ENCODE data around the gene ABCC6.

Gene ABCC6

DNA sequence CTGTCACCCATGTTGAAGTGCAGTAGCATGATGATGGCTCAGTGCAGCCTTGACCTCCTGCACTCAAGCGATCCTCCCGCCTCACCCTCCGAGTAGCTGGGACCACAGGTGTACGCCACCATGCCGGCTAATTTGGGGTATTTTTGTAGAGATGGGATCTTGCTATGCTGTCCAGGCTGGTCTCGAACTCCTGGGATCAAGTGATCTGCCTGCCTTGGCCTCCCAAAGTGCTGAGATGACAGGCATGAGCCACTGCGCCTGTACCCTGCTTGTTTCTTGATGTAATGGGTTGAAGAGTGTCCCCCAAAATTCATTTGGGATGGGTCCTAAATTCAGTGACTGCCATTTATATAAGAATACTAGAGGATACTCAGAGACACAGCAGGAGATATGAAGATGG, 57.2 kb downstream of the ABCC6 start:
- no peak overlapping the region for H2BK120ac ChIP-seq (ENCODE audit: low read depth, low read length)
- H3K23ac ChIP-seq (ENCODE audit: low read depth, low read length, poor library complexity), result no peak overlapping the region
- H2BK15ac ChIP-seq (ENCODE audit: low read length), result no peak overlapping the region
- no peak overlapping the region for H3K27ac ChIP-seq (replicated peaks; ENCODE audit: low read length)
- no peak overlapping the region for H3K4me3 ChIP-seq (ENCODE audit: low read length in 2 of 2)
- H4K8ac ChIP-seq (ENCODE audit: low read depth, low read length), result no peak overlapping the region
- H2BK5ac ChIP-seq (ENCODE audit: low read length), result no peak overlapping the region
- H3K4ac ChIP-seq (ENCODE audit: low read length), result no peak overlapping the region
- no peaks in the 10 kb centered on the region for H3K4me1 ChIP-seq (ENCODE audit: control insufficient read depth in 2 of 2, insufficient read depth in 1 of 2, low read depth in 1 of 2, low read length in 2 of 2)
- H4K91ac ChIP-seq (ENCODE audit: low read depth, low read length, poor library complexity), result no peak overlapping the region
- WGBS, 2 donors (ENCODE audit: extremely low coverage in 2 of 2, insufficient read length in 2 of 2, insufficient replicate concordance in 1 of 2), result no CpG with 5 or more reads among the region's 7 CpGs
- no peak overlapping the region for H3K18ac ChIP-seq (ENCODE audit: low read length)
- no peak overlapping the region for H3K9ac ChIP-seq (ENCODE audit: low read depth, low read length, poor library complexity)
- H3K9me3 ChIP-seq (replicated peaks in 1 of 2; ENCODE audit: control insufficient read depth in 2 of 2, insufficient read depth in 1 of 2, low read depth in 1 of 2, low read length in 2 of 2), result peaks cover 7 to 9% of the 10 kb centered on the region in 2 donors
- H2AK5ac ChIP-seq (ENCODE audit: low read depth, low read length), result no peak overlapping the region
- H3K79me1 ChIP-seq (ENCODE audit: low read depth, low read length), result no peaks in the 10 kb centered on the region
- no peak overlapping the region for H3K4me2 ChIP-seq (ENCODE audit: insufficient read depth, low read length, poor library complexity, severe bottlenecking)
- no peak for DNase-seq (ENCODE audit: low spot score)
- H2BK12ac ChIP-seq (ENCODE audit: low read length), result no peak overlapping the region
- no peaks in the 10 kb centered on the region for H3K27me3 ChIP-seq (ENCODE audit: control insufficient read depth in 3 of 3, insufficient read depth in 3 of 3, low read depth in 1 of 3, low read length in 3 of 3)
- H3K14ac ChIP-seq (ENCODE audit: low read length), result no peak overlapping the region
- no peak overlapping the region for H2AFZ ChIP-seq (ENCODE audit: low read length)
- no peaks in the 10 kb centered on the region for H3K36me3 ChIP-seq (replicated peaks in 1 of 2; ENCODE audit: control insufficient read depth in 2 of 2, insufficient read depth in 2 of 2, low read length in 2 of 2)

DNA sequence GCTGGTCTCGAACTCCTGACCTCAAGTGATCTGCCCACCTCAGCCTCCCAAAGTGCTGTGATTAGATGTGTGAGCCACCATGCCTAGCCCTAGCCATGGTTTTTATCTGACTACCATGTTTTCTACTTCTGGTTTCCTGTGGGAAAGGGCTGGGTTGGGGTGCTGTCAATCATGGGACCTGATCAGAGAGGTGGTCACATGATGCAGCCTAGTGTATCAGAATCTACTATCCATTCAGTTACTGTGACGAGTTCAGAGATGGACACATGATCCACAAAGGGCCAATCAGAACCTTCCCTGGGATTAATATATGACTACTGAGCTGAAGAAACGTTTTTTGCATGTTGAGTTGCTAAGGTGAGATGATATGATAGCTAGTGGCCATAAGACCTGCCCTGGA, 59.1 kb downstream of the ABCC6 start:
- Histone ChIP-seq H3K79me1 (ENCODE audit: low read depth, low read length) (no peaks in the 10 kb centered on the region), H2AK5ac (ENCODE audit: low read depth, low read length) (no peak overlapping the region), H2BK5ac (ENCODE audit: low read length) (no peak overlapping the region), H3K27me3 (ENCODE audit: control insufficient read depth in 3 of 3, insufficient read depth in 3 of 3, low read depth in 1 of 3, low read length in 3 of 3) (no peaks in the 10 kb centered on the region), H2AFZ (ENCODE audit: low read length) (no peak overlapping the region), H4K8ac (ENCODE audit: low read depth, low read length) (no peak overlapping the region), H2BK15ac (ENCODE audit: low read length) (no peak overlapping the region), H3K9ac (ENCODE audit: low read depth, low read length, poor library complexity) (no peak overlapping the region), H3K36me3 (replicated peaks in 1 of 2; ENCODE audit: control insufficient read depth in 2 of 2, insufficient read depth in 2 of 2, low read length in 2 of 2) (no peaks in the 10 kb centered on the region), H2BK120ac (ENCODE audit: low read depth, low read length) (no peak overlapping the region), H2BK12ac (ENCODE audit: low read length) (no peak overlapping the region), H3K9me3 (replicated peaks in 1 of 2; ENCODE audit: control insufficient read depth in 2 of 2, insufficient read depth in 1 of 2, low read depth in 1 of 2, low read length in 2 of 2) (peaks cover 15 to 16% of the 10 kb centered on the region in 2 donors), H3K23ac (ENCODE audit: low read depth, low read length, poor library complexity) (no peak overlapping the region), H3K4ac (ENCODE audit: low read length) (no peak overlapping the region), H3K18ac (ENCODE audit: low read length) (no peak overlapping the region), H3K14ac (ENCODE audit: low read length) (no peak overlapping the region), H3K27ac (replicated peaks; ENCODE audit: low read length) (no peak overlapping the region), H3K4me2 (ENCODE audit: insufficient read depth, low read length, poor library complexity, severe bottlenecking) (no peak overlapping the region), H3K4me3 (ENCODE audit: low read length in 2 of 2) (no peak overlapping the region), H3K4me1 (ENCODE audit: control insufficient read depth in 2 of 2, insufficient read depth in 1 of 2, low read depth in 1 of 2, low read length in 2 of 2) (no peaks in the 10 kb centered on the region), H4K91ac (ENCODE audit: low read depth, low read length, poor library complexity) (no peak overlapping the region)
- no peak for DNase-seq (ENCODE audit: low spot score)
- no CpG with 5 or more reads among the region's 3 CpGs for WGBS, 2 donors (ENCODE audit: extremely low coverage in 2 of 2, insufficient read length in 2 of 2, insufficient replicate concordance in 1 of 2)

DNA sequence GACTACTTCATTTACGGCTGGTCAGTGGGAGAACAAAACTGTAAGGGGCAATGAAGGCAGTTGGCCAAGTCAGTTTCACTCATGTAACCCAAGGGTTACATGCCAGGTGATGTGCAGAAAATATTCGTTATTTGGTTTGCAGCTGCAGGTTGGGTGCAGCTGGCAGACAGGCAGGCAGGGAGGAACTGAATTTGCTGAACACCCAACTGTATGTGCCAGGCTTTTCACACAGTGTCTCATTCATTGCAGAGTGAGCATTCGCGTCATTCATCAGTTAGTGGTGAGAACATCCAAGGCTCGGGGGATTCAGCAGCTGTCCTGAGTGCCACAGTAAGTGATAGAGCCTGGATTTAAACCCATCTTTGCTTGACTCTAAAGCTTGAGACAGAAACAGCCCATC, 59.7 kb downstream of the ABCC6 start:
- Histone ChIP-seq H2BK120ac (ENCODE audit: low read depth, low read length) (no peak overlapping the region), H3K27ac (replicated peaks; ENCODE audit: low read length) (no peak overlapping the region), H2BK5ac (ENCODE audit: low read length) (no peak overlapping the region), H2AK5ac (ENCODE audit: low read depth, low read length) (no peak overlapping the region), H3K23ac (ENCODE audit: low read depth, low read length, poor library complexity) (no peak overlapping the region), H3K27me3 (ENCODE audit: control insufficient read depth in 3 of 3, insufficient read depth in 3 of 3, low read depth in 1 of 3, low read length in 3 of 3) (no peaks in the 10 kb centered on the region), H4K91ac (ENCODE audit: low read depth, low read length, poor library complexity) (no peak overlapping the region), H4K8ac (ENCODE audit: low read depth, low read length) (no peak overlapping the region), H3K4me3 (ENCODE audit: low read length in 2 of 2) (no peak overlapping the region), H2BK12ac (ENCODE audit: low read length) (no peak overlapping the region), H3K9me3 (replicated peaks in 1 of 2; ENCODE audit: control insufficient read depth in 2 of 2, insufficient read depth in 1 of 2, low read depth in 1 of 2, low read length in 2 of 2) (peaks cover 18 to 20% of the 10 kb centered on the region in 2 donors), H3K4me2 (ENCODE audit: insufficient read depth, low read length, poor library complexity, severe bottlenecking) (no peak overlapping the region), H3K9ac (ENCODE audit: low read depth, low read length, poor library complexity) (no peak overlapping the region), H2AFZ (ENCODE audit: low read length) (no peak overlapping the region), H3K4ac (ENCODE audit: low read length) (no peak overlapping the region), H3K18ac (ENCODE audit: low read length) (no peak overlapping the region), H3K14ac (ENCODE audit: low read length) (no peak overlapping the region), H3K36me3 (replicated peaks in 1 of 2; ENCODE audit: control insufficient read depth in 2 of 2, insufficient read depth in 2 of 2, low read length in 2 of 2) (no peaks in the 10 kb centered on the region), H3K4me1 (ENCODE audit: control insufficient read depth in 2 of 2, insufficient read depth in 1 of 2, low read depth in 1 of 2, low read length in 2 of 2) (no peaks in the 10 kb centered on the region), H3K79me1 (ENCODE audit: low read depth, low read length) (no peaks in the 10 kb centered on the region), H2BK15ac (ENCODE audit: low read length) (no peak overlapping the region)
- no peak for DNase-seq (ENCODE audit: low spot score)
- WGBS, 2 donors (ENCODE audit: extremely low coverage in 2 of 2, insufficient read length in 2 of 2, insufficient replicate concordance in 1 of 2), result no CpG with 5 or more reads among the region's 5 CpGs

DNA sequence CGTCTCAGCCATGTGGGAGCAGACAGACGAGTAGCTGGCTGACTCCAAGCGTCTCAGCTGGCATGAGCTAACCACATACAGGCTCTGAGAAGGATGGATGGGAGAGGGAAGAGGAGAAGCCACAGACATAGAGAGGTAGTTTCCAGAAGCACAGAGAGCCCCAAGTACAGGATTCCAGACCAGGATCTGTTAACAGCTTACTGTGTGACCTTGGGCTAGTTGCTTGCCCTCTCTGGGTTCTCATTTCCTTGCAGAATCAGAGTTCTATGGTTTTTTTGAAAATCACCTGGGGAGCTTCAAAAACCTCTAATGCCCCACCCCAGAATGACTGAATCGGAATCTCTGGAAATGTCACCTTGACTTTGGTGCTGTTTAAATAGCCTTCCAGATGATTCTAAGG, 60.2 kb downstream of the ABCC6 start:
- Histone ChIP-seq H3K4me2 (ENCODE audit: insufficient read depth, low read length, poor library complexity, severe bottlenecking) (no peak overlapping the region), H3K9me3 (replicated peaks in 1 of 2; ENCODE audit: control insufficient read depth in 2 of 2, insufficient read depth in 1 of 2, low read depth in 1 of 2, low read length in 2 of 2) (peaks cover 20 to 23% of the 10 kb centered on the region in 2 donors), H3K14ac (ENCODE audit: low read length) (no peak overlapping the region), H3K27me3 (ENCODE audit: control insufficient read depth in 3 of 3, insufficient read depth in 3 of 3, low read depth in 1 of 3, low read length in 3 of 3) (no peaks in the 10 kb centered on the region), H3K23ac (ENCODE audit: low read depth, low read length, poor library complexity) (no peak overlapping the region), H2BK12ac (ENCODE audit: low read length) (no peak overlapping the region), H4K8ac (ENCODE audit: low read depth, low read length) (no peak overlapping the region), H3K18ac (ENCODE audit: low read length) (no peak overlapping the region), H2BK5ac (ENCODE audit: low read length) (no peak overlapping the region), H2AK5ac (ENCODE audit: low read depth, low read length) (no peak overlapping the region), H3K36me3 (replicated peaks in 1 of 2; ENCODE audit: control insufficient read depth in 2 of 2, insufficient read depth in 2 of 2, low read length in 2 of 2) (no peaks in the 10 kb centered on the region), H3K4ac (ENCODE audit: low read length) (peak overlapping the region; percentile 7), H4K91ac (ENCODE audit: low read depth, low read length, poor library complexity) (no peak overlapping the region), H2BK15ac (ENCODE audit: low read length) (no peak overlapping the region), H2BK120ac (ENCODE audit: low read depth, low read length) (no peak overlapping the region), H3K27ac (replicated peaks; ENCODE audit: low read length) (no peak overlapping the region), H3K4me1 (ENCODE audit: control insufficient read depth in 2 of 2, insufficient read depth in 1 of 2, low read depth in 1 of 2, low read length in 2 of 2) (no peaks in the 10 kb centered on the region), H3K9ac (ENCODE audit: low read depth, low read length, poor library complexity) (no peak overlapping the region), H2AFZ (ENCODE audit: low read length) (no peak overlapping the region), H3K4me3 (ENCODE audit: low read length in 2 of 2) (no peak overlapping the region), H3K79me1 (ENCODE audit: low read depth, low read length) (no peaks in the 10 kb centered on the region)
- no peak for DNase-seq (ENCODE audit: low spot score)
- no CpG with 5 or more reads among the region's 4 CpGs for WGBS, 2 donors (ENCODE audit: extremely low coverage in 2 of 2, insufficient read length in 2 of 2, insufficient replicate concordance in 1 of 2)
